ENCODE results near the gene ATRNL1.

Gene ATRNL1

DNA sequence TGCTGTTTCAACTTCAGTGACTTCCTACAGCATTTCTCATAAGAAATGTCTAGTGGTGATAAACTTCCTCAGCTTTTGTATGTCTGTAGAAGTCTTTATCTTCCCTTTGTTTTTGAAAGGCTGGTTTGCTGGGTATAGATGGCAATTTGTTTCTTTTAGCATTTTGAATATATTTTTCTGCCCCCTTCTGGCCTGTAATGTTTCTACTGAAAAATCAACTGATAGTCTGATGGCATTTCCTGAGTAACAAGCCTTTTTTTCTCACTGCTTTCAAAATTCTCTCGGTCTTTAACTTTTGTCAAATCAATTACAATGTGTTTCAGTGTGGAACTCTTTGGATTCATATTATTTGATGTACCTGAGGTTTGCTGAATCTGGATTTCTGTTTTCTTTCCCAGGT, 487.1 kb downstream of the ATRNL1 start:
- no peak overlapping the region for H2BK120ac ChIP-seq (ENCODE audit: low read depth, low read length)
- H3K27ac ChIP-seq (ENCODE audit: low read depth, low read length), result no peak overlapping the region
- H3K27me3 ChIP-seq (ENCODE audit: insufficient read depth, low read length, poor library complexity), result no peaks in the 10 kb centered on the region
- H3K9ac ChIP-seq (ENCODE audit: low read length), result no peak overlapping the region
- no peak overlapping the region for H2BK5ac ChIP-seq (ENCODE audit: low read length)
- no peak overlapping the region for H2BK15ac ChIP-seq (replicated peaks; ENCODE audit: low read depth)
- H3K4me2 ChIP-seq (ENCODE audit: low read length), result no peak overlapping the region
- no peaks in the 10 kb centered on the region for H3K79me1 ChIP-seq (ENCODE audit: low read length)
- no peak overlapping the region for H3K4ac ChIP-seq (ENCODE audit: low read depth, low read length)
- no peak overlapping the region for H3K23ac ChIP-seq (ENCODE audit: low read length)
- H3K36me3 ChIP-seq (ENCODE audit: control insufficient read depth, insufficient read depth, low read length), result no peaks in the 10 kb centered on the region
- no peaks in the 10 kb centered on the region for H3K79me2 ChIP-seq (ENCODE audit: control insufficient read depth, insufficient read depth, low read length)
- no peak overlapping the region for H3K4me3 ChIP-seq (ENCODE audit: low read length)
- no peak overlapping the region for H2AK5ac ChIP-seq (ENCODE audit: low read length)
- no peak overlapping the region for H3K56ac ChIP-seq (ENCODE audit: low read length)
- H4K8ac ChIP-seq (ENCODE audit: low read depth, low read length), result no peak overlapping the region
- WGBS (ENCODE audit: extremely low coverage, insufficient coverage, low lambda C conversion rate), result no CpG with 5 or more reads among the region's 1 CpG
- no peak overlapping the region for H3K18ac ChIP-seq (ENCODE audit: low read length)
- DNase-seq, result peak; percentile 3
- H3K4me1 ChIP-seq (ENCODE audit: control insufficient read depth, low read depth, low read length), result no peaks in the 10 kb centered on the region
- H4K5ac ChIP-seq (ENCODE audit: low read length), result no peak overlapping the region

- Histone ChIP-seq H3K4me1 (ENCODE audit: control insufficient read depth, low read depth, low read length) (no peaks in the 10 kb centered on the region), H4K8ac (ENCODE audit: low read depth, low read length) (no peak overlapping the region), H3K4me3 (ENCODE audit: low read length) (no peak overlapping the region), H3K9ac (ENCODE audit: low read length) (no peak overlapping the region), H4K5ac (ENCODE audit: low read length) (no peak overlapping the region), H3K18ac (ENCODE audit: low read length) (no peak overlapping the region), H2AK5ac (ENCODE audit: low read length) (no peak overlapping the region), H3K4me2 (ENCODE audit: low read length) (no peak overlapping the region), H2BK15ac (replicated peaks; ENCODE audit: low read depth) (no peak overlapping the region), H3K23ac (ENCODE audit: low read length) (no peak overlapping the region), H2BK5ac (ENCODE audit: low read length) (no peak overlapping the region), H3K79me1 (ENCODE audit: low read length) (no peaks in the 10 kb centered on the region), H3K36me3 (ENCODE audit: control insufficient read depth, insufficient read depth, low read length) (no peaks in the 10 kb centered on the region), H3K4ac (ENCODE audit: low read depth, low read length) (no peak overlapping the region), H3K27me3 (ENCODE audit: insufficient read depth, low read length, poor library complexity) (no peaks in the 10 kb centered on the region), H2BK120ac (ENCODE audit: low read depth, low read length) (no peak overlapping the region), H3K79me2 (ENCODE audit: control insufficient read depth, insufficient read depth, low read length) (no peaks in the 10 kb centered on the region), H3K27ac (ENCODE audit: low read depth, low read length) (no peak overlapping the region), H3K56ac (ENCODE audit: low read length) (no peak overlapping the region)
- no CpG with 5 or more reads among the region's 2 CpGs for WGBS (ENCODE audit: extremely low coverage, insufficient coverage, low lambda C conversion rate)
- no peak for DNase-seq
These were observed 499.9 kb downstream of the ATRNL1 start for GRCh38 chr10:115593060-115593459.

- Histone ChIP-seq H3K18ac (ENCODE audit: low read length) (no peak overlapping the region), H3K23ac (ENCODE audit: low read length) (no peak overlapping the region), H3K36me3 (ENCODE audit: control insufficient read depth, insufficient read depth, low read length) (no peaks in the 10 kb centered on the region), H2BK15ac (replicated peaks; ENCODE audit: low read depth) (no peak overlapping the region), H3K79me2 (ENCODE audit: control insufficient read depth, insufficient read depth, low read length) (no peaks in the 10 kb centered on the region), H3K4me3 (ENCODE audit: low read length) (no peak overlapping the region), H3K27ac (ENCODE audit: low read depth, low read length) (no peak overlapping the region), H3K9ac (ENCODE audit: low read length) (no peak overlapping the region), H4K8ac (ENCODE audit: low read depth, low read length) (no peak overlapping the region), H3K56ac (ENCODE audit: low read length) (no peak overlapping the region), H3K4me2 (ENCODE audit: low read length) (no peak overlapping the region), H3K79me1 (ENCODE audit: low read length) (no peaks in the 10 kb centered on the region), H2BK5ac (ENCODE audit: low read length) (no peak overlapping the region), H3K4me1 (ENCODE audit: control insufficient read depth, low read depth, low read length) (no peaks in the 10 kb centered on the region), H3K4ac (ENCODE audit: low read depth, low read length) (no peak overlapping the region), H4K5ac (ENCODE audit: low read length) (no peak overlapping the region), H2AK5ac (ENCODE audit: low read length) (no peak overlapping the region), H2BK120ac (ENCODE audit: low read depth, low read length) (no peak overlapping the region), H3K27me3 (ENCODE audit: insufficient read depth, low read length, poor library complexity) (no peaks in the 10 kb centered on the region)
- no CpG with 5 or more reads among the region's 2 CpGs for WGBS (ENCODE audit: extremely low coverage, insufficient coverage, low lambda C conversion rate)
- no peak for DNase-seq
These were observed 511.5 kb downstream of the ATRNL1 start for GRCh38 chr10:115604627-115605026.

GRCh38 chr10:115606086-115606485, 512.9 kb downstream of the ATRNL1 start:
- Histone ChIP-seq H3K56ac (ENCODE audit: low read length) (no peak overlapping the region), H2BK120ac (ENCODE audit: low read depth, low read length) (no peak overlapping the region), H3K18ac (ENCODE audit: low read length) (no peak overlapping the region), H3K79me2 (ENCODE audit: control insufficient read depth, insufficient read depth, low read length) (no peaks in the 10 kb centered on the region), H4K5ac (ENCODE audit: low read length) (no peak overlapping the region), H3K36me3 (ENCODE audit: control insufficient read depth, insufficient read depth, low read length) (no peaks in the 10 kb centered on the region), H3K27ac (ENCODE audit: low read depth, low read length) (no peak overlapping the region), H3K79me1 (ENCODE audit: low read length) (no peaks in the 10 kb centered on the region), H2BK5ac (ENCODE audit: low read length) (no peak overlapping the region), H4K8ac (ENCODE audit: low read depth, low read length) (no peak overlapping the region), H3K4me2 (ENCODE audit: low read length) (no peak overlapping the region), H2BK15ac (replicated peaks; ENCODE audit: low read depth) (no peak overlapping the region), H2AK5ac (ENCODE audit: low read length) (no peak overlapping the region), H3K27me3 (ENCODE audit: insufficient read depth, low read length, poor library complexity) (no peaks in the 10 kb centered on the region), H3K4ac (ENCODE audit: low read depth, low read length) (no peak overlapping the region), H3K9ac (ENCODE audit: low read length) (no peak overlapping the region), H3K4me1 (ENCODE audit: control insufficient read depth, low read depth, low read length) (no peaks in the 10 kb centered on the region), H3K23ac (ENCODE audit: low read length) (no peak overlapping the region), H3K4me3 (ENCODE audit: low read length) (no peak overlapping the region)
- DNase-seq, result no peak
- WGBS (ENCODE audit: extremely low coverage, insufficient coverage, low lambda C conversion rate), result no CpG with 5 or more reads among the region's 1 CpG

GRCh38 chr10:115606741-115607140, 513.6 kb downstream of the ATRNL1 start:
- Histone ChIP-seq H3K9ac (ENCODE audit: low read length) (no peak overlapping the region), H2BK5ac (ENCODE audit: low read length) (no peak overlapping the region), H3K23ac (ENCODE audit: low read length) (no peak overlapping the region), H3K4me2 (ENCODE audit: low read length) (no peak overlapping the region), H3K4me1 (ENCODE audit: control insufficient read depth, low read depth, low read length) (no peaks in the 10 kb centered on the region), H2BK15ac (replicated peaks; ENCODE audit: low read depth) (no peak overlapping the region), H4K8ac (ENCODE audit: low read depth, low read length) (no peak overlapping the region), H2AK5ac (ENCODE audit: low read length) (no peak overlapping the region), H3K4me3 (ENCODE audit: low read length) (no peak overlapping the region), H3K27me3 (ENCODE audit: insufficient read depth, low read length, poor library complexity) (no peaks in the 10 kb centered on the region), H3K36me3 (ENCODE audit: control insufficient read depth, insufficient read depth, low read length) (no peaks in the 10 kb centered on the region), H3K79me2 (ENCODE audit: control insufficient read depth, insufficient read depth, low read length) (no peaks in the 10 kb centered on the region), H4K5ac (ENCODE audit: low read length) (no peak overlapping the region), H3K18ac (ENCODE audit: low read length) (no peak overlapping the region), H2BK120ac (ENCODE audit: low read depth, low read length) (no peak overlapping the region), H3K27ac (ENCODE audit: low read depth, low read length) (no peak overlapping the region), H3K4ac (ENCODE audit: low read depth, low read length) (no peak overlapping the region), H3K56ac (ENCODE audit: low read length) (no peak overlapping the region), H3K79me1 (ENCODE audit: low read length) (no peaks in the 10 kb centered on the region)
- DNase-seq, result no peak
- WGBS (ENCODE audit: extremely low coverage, insufficient coverage, low lambda C conversion rate), result no CpG with 5 or more reads among the region's 4 CpGs

- Histone ChIP-seq H4K5ac (ENCODE audit: low read length) (no peak overlapping the region), H3K36me3 (ENCODE audit: control insufficient read depth, insufficient read depth, low read length) (no peaks in the 10 kb centered on the region), H3K18ac (ENCODE audit: low read length) (no peak overlapping the region), H2BK5ac (ENCODE audit: low read length) (no peak overlapping the region), H3K4me3 (ENCODE audit: low read length) (no peak overlapping the region), H4K8ac (ENCODE audit: low read depth, low read length) (no peak overlapping the region), H3K23ac (ENCODE audit: low read length) (no peak overlapping the region), H3K79me1 (ENCODE audit: low read length) (no peaks in the 10 kb centered on the region), H3K9ac (ENCODE audit: low read length) (no peak overlapping the region), H3K27ac (ENCODE audit: low read depth, low read length) (no peak overlapping the region), H3K56ac (ENCODE audit: low read length) (no peak overlapping the region), H2BK120ac (ENCODE audit: low read depth, low read length) (no peak overlapping the region), H3K27me3 (ENCODE audit: insufficient read depth, low read length, poor library complexity) (no peaks in the 10 kb centered on the region), H3K4me1 (ENCODE audit: control insufficient read depth, low read depth, low read length) (no peaks in the 10 kb centered on the region), H3K79me2 (ENCODE audit: control insufficient read depth, insufficient read depth, low read length) (no peaks in the 10 kb centered on the region), H2BK15ac (replicated peaks; ENCODE audit: low read depth) (no peak overlapping the region), H2AK5ac (ENCODE audit: low read length) (no peak overlapping the region), H3K4ac (ENCODE audit: low read depth, low read length) (no peak overlapping the region), H3K4me2 (ENCODE audit: low read length) (no peak overlapping the region)
- no CpG with 5 or more reads among the region's 4 CpGs for WGBS (ENCODE audit: extremely low coverage, insufficient coverage, low lambda C conversion rate)
- peak; percentile 85 for DNase-seq
These were observed 531.3 kb downstream of the ATRNL1 start for GRCh38 chr10:115624448-115624847.

All from mesendoderm (in vitro differentiated cells).